ENCODE results near the gene PSMA8. TPM values are rescaled to one million over a fixed set of nuclear protein-coding genes. Genes with fewer than 3 reads are reported as not detected.
"Not testable (repeated sequence)": the region's sequence is repeated elsewhere in the genome, so short reads cannot be mapped to it uniquely, and the experiment has no call there.

PSMA8 gene
- total RNA-seq, 6 experiments from 2014 or later = not detected

GRCh38 chr18:26226229-26227050 lies 92.8 kb downstream of the PSMA8 start, which contains the start of gene TAF4B:
Gene TAF4B (plus strand): TSS chr18:26226445. CDS start chr18:26226934, 489 bp downstream.
- Mint-ChIP-seq H3K4me1 (ENCODE audit: low read depth) (peaks cover 15% of the 10 kb centered on the region; the same call in 1 of the 2 replicates), H3K36me3 (ENCODE audit: low read depth) (no peaks in the 10 kb centered on the region), H3K4me3 (peak within 1 kb of the TSS; percentile 93), H3K9me3 (no peaks in the 10 kb centered on the region), H3K27ac (peak within 1 kb of the TSS; percentile 86), H3K27me3 (ENCODE audit: insufficient read depth) (peaks cover 3% of the 10 kb centered on the region)
- DNase-seq = peak; percentile 86
- TF ChIP-seq, protein P1, sequence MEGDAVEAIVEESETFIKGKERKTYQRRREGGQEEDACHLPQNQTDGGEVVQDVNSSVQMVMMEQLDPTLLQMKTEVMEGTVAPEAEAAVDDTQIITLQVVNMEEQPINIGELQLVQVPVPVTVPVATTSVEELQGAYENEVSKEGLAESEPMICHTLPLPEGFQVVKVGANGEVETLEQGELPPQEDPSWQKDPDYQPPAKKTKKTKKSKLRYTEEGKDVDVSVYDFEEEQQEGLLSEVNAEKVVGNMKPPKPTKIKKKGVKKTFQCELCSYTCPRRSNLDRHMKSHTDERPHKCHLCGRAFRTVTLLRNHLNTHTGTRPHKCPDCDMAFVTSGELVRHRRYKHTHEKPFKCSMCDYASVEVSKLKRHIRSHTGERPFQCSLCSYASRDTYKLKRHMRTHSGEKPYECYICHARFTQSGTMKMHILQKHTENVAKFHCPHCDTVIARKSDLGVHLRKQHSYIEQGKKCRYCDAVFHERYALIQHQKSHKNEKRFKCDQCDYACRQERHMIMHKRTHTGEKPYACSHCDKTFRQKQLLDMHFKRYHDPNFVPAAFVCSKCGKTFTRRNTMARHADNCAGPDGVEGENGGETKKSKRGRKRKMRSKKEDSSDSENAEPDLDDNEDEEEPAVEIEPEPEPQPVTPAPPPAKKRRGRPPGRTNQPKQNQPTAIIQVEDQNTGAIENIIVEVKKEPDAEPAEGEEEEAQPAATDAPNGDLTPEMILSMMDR (IDR thresholded peaks at IDR 0.05) = no peak

- Mint-ChIP-seq H3K9me3 (no peaks in the 10 kb centered on the region), H3K4me3 (peak overlapping the region; percentile 90), H3K36me3 (ENCODE audit: low read depth) (no peaks in the 10 kb centered on the region), H3K27me3 (ENCODE audit: insufficient read depth) (peaks cover 3% of the 10 kb centered on the region), H3K27ac (peak overlapping the region; percentile 60), H3K4me1 (ENCODE audit: low read depth) (peaks cover 15% of the 10 kb centered on the region; the same call in 1 of the 2 replicates)
- no peak for DNase-seq
- TF ChIP-seq, protein P1 (IDR thresholded peaks at IDR 0.05) = no peak
Measured at GRCh38 chr18:26227051-26227670, 93.5 kb downstream of the PSMA8 start.

- no peak overlapping the region for H3K4me3 Mint-ChIP-seq
- H3K27me3 Mint-ChIP-seq (ENCODE audit: insufficient read depth) = peaks cover 3% of the 10 kb centered on the region; the same call in 1 of the 2 replicates
Measured at GRCh38 chr18:26228562-26229260, 95.0 kb downstream of the PSMA8 start.

DNA sequence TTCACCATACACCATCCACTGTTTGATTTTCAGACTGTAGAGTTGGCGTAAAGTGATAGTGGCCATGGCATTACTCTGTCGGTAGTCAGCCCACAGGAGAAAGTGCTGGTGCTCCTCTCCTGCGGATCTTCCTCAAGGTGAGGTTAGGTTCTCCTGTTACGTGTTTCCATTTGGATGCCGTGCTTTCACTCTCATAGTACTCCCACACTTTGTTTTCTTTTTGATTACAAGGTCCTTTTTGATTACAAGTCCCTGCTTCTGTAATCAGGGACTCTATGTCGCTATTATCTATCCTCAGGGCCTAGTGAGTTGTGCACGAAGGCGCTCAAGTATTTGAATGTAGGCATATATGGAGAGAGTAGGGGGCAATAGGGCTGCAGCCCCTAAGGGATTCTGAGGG lies 96.8 kb downstream of the PSMA8 start:
- Mint-ChIP-seq H3K4me3 (no peak overlapping the region), H3K4me1 (ENCODE audit: low read depth) (peaks cover 15% of the 10 kb centered on the region; the same call in 1 of the 2 replicates), H3K27me3 (ENCODE audit: insufficient read depth) (peaks cover 3% of the 10 kb centered on the region; the same call in 1 of the 2 replicates), H3K27ac (no peak overlapping the region), H3K36me3 (ENCODE audit: low read depth) (no peaks in the 10 kb centered on the region), H3K9me3 (no peaks in the 10 kb centered on the region)
- DNase-seq = no peak
- TF ChIP-seq, protein P1 (IDR thresholded peaks at IDR 0.05) = no peak

More at GRCh38 chr18:26228562-26229260, 95.0 kb downstream of the PSMA8 start:
- Mint-ChIP-seq H3K27ac (no peak overlapping the region), H3K9me3 (no peaks in the 10 kb centered on the region), H3K36me3 (ENCODE audit: low read depth) (no peaks in the 10 kb centered on the region), H3K4me1 (ENCODE audit: low read depth) (peaks cover 15% of the 10 kb centered on the region; the same call in 1 of the 2 replicates)
- DNase-seq = no peak
- TF ChIP-seq, protein P1 (IDR thresholded peaks at IDR 0.05) = no peak

- Mint-ChIP-seq H3K9me3 (no peaks in the 10 kb centered on the region), H3K4me3 (no peak overlapping the region), H3K27ac (no peak overlapping the region), H3K4me1 (ENCODE audit: low read depth) (peaks cover 3% of the 10 kb centered on the region; the same call in 1 of the 2 replicates), H3K36me3 (ENCODE audit: low read depth) (no peaks in the 10 kb centered on the region), H3K27me3 (ENCODE audit: insufficient read depth) (0 out of 2 replicates have a peak, but pooled peaks cover 2% of the 10 kb centered on the region)
- DNase-seq = no peak
- TF ChIP-seq, protein P1 (IDR thresholded peaks at IDR 0.05) = no peak
Measured at GRCh38 chr18:26233208-26233607, 99.5 kb downstream of the PSMA8 start.

- H3K27ac Mint-ChIP-seq; H3K36me3 Mint-ChIP-seq (ENCODE audit: low read depth); H3K4me3 Mint-ChIP-seq; H3K4me1 Mint-ChIP-seq (ENCODE audit: low read depth); H3K9me3 Mint-ChIP-seq; DNase-seq; H3K27me3 Mint-ChIP-seq (ENCODE audit: insufficient read depth): not testable (repeated sequence)
Measured at GRCh38 chr18:26237363-26237762, 103.7 kb downstream of the PSMA8 start.

DNA sequence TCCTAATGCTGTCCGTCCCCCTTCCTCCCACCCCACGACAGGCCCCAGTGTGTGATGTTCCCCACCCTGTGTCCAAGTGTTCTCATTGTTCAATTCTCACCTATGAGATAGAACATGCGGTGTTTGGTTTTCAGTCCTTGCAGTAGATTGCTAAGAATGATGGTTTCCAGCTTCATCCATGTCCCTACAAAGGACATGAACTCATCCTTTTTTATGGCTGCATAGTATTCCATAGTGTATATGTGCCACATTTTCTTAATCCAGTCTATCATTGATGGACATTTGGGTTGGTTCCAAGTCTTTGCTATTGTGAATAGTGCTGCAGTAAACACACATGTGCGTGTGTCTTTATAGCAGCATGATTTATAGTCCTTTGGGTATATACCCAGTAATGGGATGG lies 105.0 kb downstream of the PSMA8 start:
- not testable (repeated sequence) for H3K4me1 Mint-ChIP-seq (ENCODE audit: low read depth); DNase-seq; H3K27ac Mint-ChIP-seq; H3K27me3 Mint-ChIP-seq (ENCODE audit: insufficient read depth); H3K4me3 Mint-ChIP-seq; H3K36me3 Mint-ChIP-seq (ENCODE audit: low read depth)
- peaks cover 15% of the 10 kb centered on the region for H3K9me3 Mint-ChIP-seq

DNA sequence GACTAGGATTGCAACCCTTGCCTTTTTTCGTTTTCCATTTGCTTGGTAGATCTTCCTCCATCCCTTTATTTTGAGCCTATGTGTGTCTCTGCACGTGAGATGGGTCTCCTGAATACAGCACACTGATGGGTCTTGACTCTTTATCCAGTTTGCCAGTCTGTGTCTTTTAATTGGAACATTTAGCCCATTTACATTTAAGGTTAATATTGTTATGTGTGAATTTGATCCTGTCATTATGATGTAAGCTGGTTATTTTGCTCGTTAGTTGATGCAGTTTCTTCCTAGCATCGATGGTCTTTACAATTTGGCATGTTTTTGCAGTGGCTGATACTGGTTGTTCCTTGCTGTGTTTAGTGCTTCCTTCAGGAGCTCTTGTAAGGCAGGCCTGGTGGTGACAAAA lies 108.7 kb downstream of the PSMA8 start:
- peaks cover 20% of the 10 kb centered on the region for H3K9me3 Mint-ChIP-seq
- H3K27ac Mint-ChIP-seq; H3K27me3 Mint-ChIP-seq (ENCODE audit: insufficient read depth); H3K36me3 Mint-ChIP-seq (ENCODE audit: low read depth); DNase-seq; H3K4me1 Mint-ChIP-seq (ENCODE audit: low read depth); H3K4me3 Mint-ChIP-seq: not testable (repeated sequence)

Data from HFFc6 (cell line).